Skeletal muscle satellite cell (primary cell): Measurements from ENCODE around the gene ZW10.

Experiments
- H3K27me3 ChIP-seq: 2 replicates; pipeline ENCODE4 v1.7.0; 2013; ENCODE audit warnings: low read length; ENCODE audit not compliant: control insufficient read depth, insufficient read depth
- H3K36me3 ChIP-seq: 2 replicates; pipeline ENCODE4 v1.7.0; 2013; ENCODE audit warnings: mild to moderate bottlenecking, control low read depth, low read length; ENCODE audit not compliant: insufficient read depth
- H3K4me1 ChIP-seq: 2 replicates; pipeline ENCODE4 v1.7.0; 2013; ENCODE audit warnings: low read length; ENCODE audit not compliant: control insufficient read depth, insufficient read depth
- H3K4me2 ChIP-seq: 2 replicates; pipeline ENCODE4 v1.7.0; 2013; ENCODE audit warnings: mild to moderate bottlenecking, low read length
- H3K4me3 ChIP-seq: 2 replicates; pipeline ENCODE4 v1.7.0; 2013; ENCODE audit warnings: low read length
- H3K9ac ChIP-seq: 2 replicates; pipeline ENCODE4 v1.7.0; 2013; ENCODE audit warnings: mild to moderate bottlenecking, low read depth, low read length, moderate library complexity
- H3K9me3 ChIP-seq: replicated peaks from 2 replicates; pipeline ENCODE4 v1.7.0; 2013; ENCODE audit warnings: mild to moderate bottlenecking, control low read depth, low read length

The ZW10 gene

GRCh38 chr11:113697111-113697510 lies 76.4 kb downstream of the ZW10 start:
- Histone ChIP-seq H3K4me2 (no peak overlapping the region), H3K4me3 (no peak overlapping the region), H3K9ac (no peak overlapping the region), H3K36me3 (no peaks in the 10 kb centered on the region), H3K27me3 (no peaks in the 10 kb centered on the region), H3K4me1 (peaks cover 3% of the 10 kb centered on the region), H3K9me3 (no peaks in the 10 kb centered on the region)

GRCh38 chr11:113695207-113695606 lies 78.3 kb downstream of the ZW10 start:
- Histone ChIP-seq H3K4me3 (no peak overlapping the region), H3K4me2 (no peak overlapping the region), H3K4me1 (peaks cover 14% of the 10 kb centered on the region), H3K9ac (no peak overlapping the region), H3K9me3 (no peaks in the 10 kb centered on the region), H3K27me3 (no peaks in the 10 kb centered on the region), H3K36me3 (no peaks in the 10 kb centered on the region)

- Histone ChIP-seq H3K4me3 (no peak overlapping the region), H3K9me3 (no peaks in the 10 kb centered on the region), H3K4me1 (peaks cover 20% of the 10 kb centered on the region), H3K36me3 (no peaks in the 10 kb centered on the region), H3K4me2 (no peak overlapping the region), H3K27me3 (no peaks in the 10 kb centered on the region), H3K9ac (no peak overlapping the region)
Measured at GRCh38 chr11:113694390-113694789, 79.1 kb downstream of the ZW10 start.

GRCh38 chr11:113693030-113693429 lies 80.5 kb downstream of the ZW10 start:
- Histone ChIP-seq H3K9ac (no peak overlapping the region), H3K4me3 (no peak overlapping the region), H3K4me1 (peaks cover 20% of the 10 kb centered on the region), H3K9me3 (no peaks in the 10 kb centered on the region), H3K36me3 (no peaks in the 10 kb centered on the region), H3K27me3 (no peaks in the 10 kb centered on the region), H3K4me2 (no peak overlapping the region)

GRCh38 chr11:113690619-113691569 lies 82.6 kb downstream of the ZW10 start:
- H3K9me3 ChIP-seq, result no peaks in the 10 kb centered on the region
- H3K4me3 ChIP-seq, result peak overlapping the region; percentile 22
- peaks cover 22% of the 10 kb centered on the region for H3K4me1 ChIP-seq
- H3K9ac ChIP-seq, result peak overlapping the region; percentile 75
- H3K4me2 ChIP-seq, result peak overlapping the region; percentile 59
- no peaks in the 10 kb centered on the region for H3K27me3 ChIP-seq
- H3K36me3 ChIP-seq, result no peaks in the 10 kb centered on the region

GRCh38 chr11:113689768-113690618 lies 83.5 kb downstream of the ZW10 start:
- H3K9ac ChIP-seq, result peak overlapping the region; percentile 75
- H3K4me3 ChIP-seq, result peak overlapping the region; percentile 7
- no peaks in the 10 kb centered on the region for H3K36me3 ChIP-seq

GRCh38 chr11:113685654-113686359 lies 87.7 kb downstream of the ZW10 start:
- Histone ChIP-seq H3K9me3 (no peaks in the 10 kb centered on the region), H3K36me3 (no peaks in the 10 kb centered on the region), H3K4me2 (no peak overlapping the region), H3K9ac (no peak overlapping the region), H3K4me3 (no peak overlapping the region), H3K4me1 (peaks cover 18% of the 10 kb centered on the region), H3K27me3 (peaks cover 14% of the 10 kb centered on the region)

More at GRCh38 chr11:113689768-113690618, 83.5 kb downstream of the ZW10 start:
- Histone ChIP-seq H3K4me1 (peaks cover 23% of the 10 kb centered on the region), H3K4me2 (peak overlapping the region; percentile 59), H3K9me3 (no peaks in the 10 kb centered on the region), H3K27me3 (no peaks in the 10 kb centered on the region)

GRCh38 chr11:113684496-113684895 lies 89.0 kb downstream of the ZW10 start:
- Histone ChIP-seq H3K4me2 (no peak overlapping the region), H3K27me3 (peaks cover 21% of the 10 kb centered on the region), H3K4me3 (no peak overlapping the region), H3K36me3 (no peaks in the 10 kb centered on the region), H3K4me1 (peaks cover 6% of the 10 kb centered on the region), H3K9me3 (no peaks in the 10 kb centered on the region), H3K9ac (no peak overlapping the region)

GRCh38 chr11:113683481-113684046 lies 89.9 kb downstream of the ZW10 start:
- Histone ChIP-seq H3K9me3 (no peaks in the 10 kb centered on the region), H3K4me1 (peaks cover 6% of the 10 kb centered on the region), H3K4me2 (no peak overlapping the region), H3K36me3 (no peaks in the 10 kb centered on the region), H3K27me3 (peaks cover 26% of the 10 kb centered on the region), H3K9ac (no peak overlapping the region), H3K4me3 (no peak overlapping the region)
